Activated T-cell treated with anti-CD3 and anti-CD28 coated beads, Interleukin-2, amount 50 U/mL, for 48 hours (primary cell): ENCODE measurements around the gene PNPLA1.

Experiments used
- DNase-seq, 2 experiments: peaks; one replicate each; pipeline ENCODE4 v3.0.0-alpha.2; 2020

PNPLA1 gene

GRCh38 chr6:36246506-36247268, 23.2 kb upstream of the PNPLA1 start:
- no peak for DNase-seq

GRCh38 chr6:36247693-36248092, 22.2 kb upstream of the PNPLA1 start:
- no peak for DNase-seq

- no peak for DNase-seq
These were observed 20.9 kb upstream of the PNPLA1 start for GRCh38 chr6:36248980-36249379.

- DNase-seq: no peak
These were observed 20.3 kb upstream of the PNPLA1 start for GRCh38 chr6:36249536-36249935.

GRCh38 chr6:36252005-36252404, 17.9 kb upstream of the PNPLA1 start:
- DNase-seq: no peak

GRCh38 chr6:36263390-36264000, 6.4 kb upstream of the PNPLA1 start:
- DNase-seq: no peak

GRCh38 chr6:36265744-36266143, 4.1 kb upstream of the PNPLA1 start:
- DNase-seq: no peak

- no peak for DNase-seq
These were observed 2.8 kb upstream of the PNPLA1 start for GRCh38 chr6:36266913-36267644.

- no peak for DNase-seq
These were observed 2.0 kb upstream of the PNPLA1 start for GRCh38 chr6:36267731-36268477.

GRCh38 chr6:36268478-36269275, 1.2 kb upstream of the PNPLA1 start:
- no peak for DNase-seq

GRCh38 chr6:36272234-36272633, 2.4 kb downstream of the PNPLA1 start:
- no peak for DNase-seq

GRCh38 chr6:36273067-36273466, 3.2 kb downstream of the PNPLA1 start:
- no peak for DNase-seq

- DNase-seq: no peak
These were observed 4.1 kb downstream of the PNPLA1 start for GRCh38 chr6:36273802-36274514.

- no peak for DNase-seq
These were observed 7.0 kb downstream of the PNPLA1 start for GRCh38 chr6:36276581-36277536.

GRCh38 chr6:36277946-36278470, 8.1 kb downstream of the PNPLA1 start:
- DNase-seq: no peak

GRCh38 chr6:36280467-36280866, 10.6 kb downstream of the PNPLA1 start:
- DNase-seq: no peak

- DNase-seq: no peak
These were observed 11.1 kb downstream of the PNPLA1 start for GRCh38 chr6:36280983-36281382.

GRCh38 chr6:36283608-36284007, 13.7 kb downstream of the PNPLA1 start:
- DNase-seq: no peak

GRCh38 chr6:36284359-36284758, 14.5 kb downstream of the PNPLA1 start:
- no peak for DNase-seq

- DNase-seq: no peak
These were observed 15.4 kb downstream of the PNPLA1 start for GRCh38 chr6:36285187-36285671.
